Vagina (tissue), 2 donors: ENCODE measurements around the gene EAF1. TPM values are rescaled to one million over a fixed set of nuclear protein-coding genes. Genes with fewer than 3 reads are reported as not detected.

ENCODE experiments used
- DNase-seq, 2 donors: peaks; one replicate each; pipeline ENCODE4 v3.0.0-alpha.2; 2017; ENCODE audit errors: extremely low spot score in 2 of 2
- H3K27ac ChIP-seq: fragments of 200-600 bp; sonication (generic); one replicate; pipeline ENCODE4 v1.5.1; 2019
- H3K27me3 ChIP-seq: fragments of 200-600 bp; sonication (generic); one replicate; pipeline ENCODE4 v1.5.1; 2019
- H3K36me3 ChIP-seq, 2 donors: fragments of 200-600 bp; sonication (generic); one replicate each; pipeline ENCODE4 v1.5.1; 2017 to 2019
- H3K4me1 ChIP-seq: fragments of 200-600 bp; sonication (generic); one replicate; pipeline ENCODE4 v1.5.1; 2019
- H3K4me3 ChIP-seq, 2 donors: fragments of 200-600 bp; sonication (generic); 1 replicate in 1 of 2; 2 replicates in 1 of 2; pipeline ENCODE4 v1.5.1; 2016 to 2019
- H3K9me3 ChIP-seq: fragments of 200-600 bp; sonication (generic); one replicate; pipeline ENCODE4 v1.5.1; 2019
- POLR2A ChIP-seq, 2 donors: fragments of 450-650 bp; IDR thresholded peaks; one replicate each; pipeline ENCODE4 v1.6.1; 2017; ENCODE audit warnings: antibody characterized with exemption in 2 of 2, mild to moderate bottlenecking in 2 of 2, moderate library complexity in 2 of 2
- POLR2AphosphoS5 ChIP-seq, 2 donors: sonication (generic); formaldehyde crosslinking; IDR thresholded peaks; one replicate each; pipeline ENCODE4 v1.9.0; 2017; ENCODE audit warnings: antibody characterized with exemption in 2 of 2, mild to moderate bottlenecking in 2 of 2, low read depth in 1 of 2; ENCODE audit not compliant: insufficient read depth in 1 of 2
- intact Hi-C: fragments of 100-400 bp; cut with DNase I; formaldehyde crosslinking; loops from one replicate; pipeline ENCODE4 v1.15.1; 2023
- total RNA-seq: library from RNA; depleted of rRNA; stranded (reverse); fragments of >200 nt; gene quantifications from one replicate; pipeline ENCODE4 v1.2.3, GENCODE V29; 2016
- TF ChIP-seq, protein P1 (sequence below), 3 experiments: fragments of 450-650 bp in 2 of 3; fragments of 200-600 bp in 1 of 3; sonication (generic) in 1 of 3; IDR thresholded peaks; one replicate each; pipeline ENCODE4 v1.5.1; 2017 to 2019; ENCODE audit warnings: antibody characterized with exemption in 3 of 3, mild to moderate bottlenecking in 2 of 3, moderate library complexity in 2 of 3

Gene EAF1
- total RNA-seq, 1 donor from 2014 or later: 15.7 TPM

GRCh38 chr3:15460891-15461531 lies 33.6 kb downstream of the EAF1 start:
- intact Hi-C loops: no loop called here
- no peaks in the 10 kb centered on the region for H3K36me3 ChIP-seq
- no peak overlapping the region for H3K27ac ChIP-seq
- no peaks in the 10 kb centered on the region for H3K9me3 ChIP-seq
- no peaks in the 10 kb centered on the region for H3K27me3 ChIP-seq
- H3K4me1 ChIP-seq: no peaks in the 10 kb centered on the region
- no peak for TF ChIP-seq POLR2AphosphoS5 (IDR thresholded peaks at IDR 0.05; ENCODE audit: insufficient read depth in 1 of 2, low read depth in 1 of 2)
- TF ChIP-seq, protein P1, sequence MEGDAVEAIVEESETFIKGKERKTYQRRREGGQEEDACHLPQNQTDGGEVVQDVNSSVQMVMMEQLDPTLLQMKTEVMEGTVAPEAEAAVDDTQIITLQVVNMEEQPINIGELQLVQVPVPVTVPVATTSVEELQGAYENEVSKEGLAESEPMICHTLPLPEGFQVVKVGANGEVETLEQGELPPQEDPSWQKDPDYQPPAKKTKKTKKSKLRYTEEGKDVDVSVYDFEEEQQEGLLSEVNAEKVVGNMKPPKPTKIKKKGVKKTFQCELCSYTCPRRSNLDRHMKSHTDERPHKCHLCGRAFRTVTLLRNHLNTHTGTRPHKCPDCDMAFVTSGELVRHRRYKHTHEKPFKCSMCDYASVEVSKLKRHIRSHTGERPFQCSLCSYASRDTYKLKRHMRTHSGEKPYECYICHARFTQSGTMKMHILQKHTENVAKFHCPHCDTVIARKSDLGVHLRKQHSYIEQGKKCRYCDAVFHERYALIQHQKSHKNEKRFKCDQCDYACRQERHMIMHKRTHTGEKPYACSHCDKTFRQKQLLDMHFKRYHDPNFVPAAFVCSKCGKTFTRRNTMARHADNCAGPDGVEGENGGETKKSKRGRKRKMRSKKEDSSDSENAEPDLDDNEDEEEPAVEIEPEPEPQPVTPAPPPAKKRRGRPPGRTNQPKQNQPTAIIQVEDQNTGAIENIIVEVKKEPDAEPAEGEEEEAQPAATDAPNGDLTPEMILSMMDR (IDR thresholded peaks at IDR 0.05): no peak
- no peak for TF ChIP-seq POLR2A (IDR thresholded peaks at IDR 0.05)
- H3K4me3 ChIP-seq: no peak overlapping the region
- no peak for DNase-seq

- no peaks in the 10 kb centered on the region for H3K9me3 ChIP-seq
- intact Hi-C loops: no loop called here
- H3K4me1 ChIP-seq: no peaks in the 10 kb centered on the region
- TF ChIP-seq POLR2A (IDR thresholded peaks at IDR 0.05) (no peak), POLR2AphosphoS5 (IDR thresholded peaks at IDR 0.05; ENCODE audit: insufficient read depth in 1 of 2, low read depth in 1 of 2) (no peak)
- TF ChIP-seq, protein P1 (IDR thresholded peaks at IDR 0.05): no peak
- no peak overlapping the region for H3K4me3 ChIP-seq
- no peaks in the 10 kb centered on the region for H3K36me3 ChIP-seq
- H3K27me3 ChIP-seq: no peaks in the 10 kb centered on the region
- no peak for DNase-seq
- no peak overlapping the region for H3K27ac ChIP-seq
These were observed 35.1 kb downstream of the EAF1 start for GRCh38 chr3:15462451-15462850.

DNA sequence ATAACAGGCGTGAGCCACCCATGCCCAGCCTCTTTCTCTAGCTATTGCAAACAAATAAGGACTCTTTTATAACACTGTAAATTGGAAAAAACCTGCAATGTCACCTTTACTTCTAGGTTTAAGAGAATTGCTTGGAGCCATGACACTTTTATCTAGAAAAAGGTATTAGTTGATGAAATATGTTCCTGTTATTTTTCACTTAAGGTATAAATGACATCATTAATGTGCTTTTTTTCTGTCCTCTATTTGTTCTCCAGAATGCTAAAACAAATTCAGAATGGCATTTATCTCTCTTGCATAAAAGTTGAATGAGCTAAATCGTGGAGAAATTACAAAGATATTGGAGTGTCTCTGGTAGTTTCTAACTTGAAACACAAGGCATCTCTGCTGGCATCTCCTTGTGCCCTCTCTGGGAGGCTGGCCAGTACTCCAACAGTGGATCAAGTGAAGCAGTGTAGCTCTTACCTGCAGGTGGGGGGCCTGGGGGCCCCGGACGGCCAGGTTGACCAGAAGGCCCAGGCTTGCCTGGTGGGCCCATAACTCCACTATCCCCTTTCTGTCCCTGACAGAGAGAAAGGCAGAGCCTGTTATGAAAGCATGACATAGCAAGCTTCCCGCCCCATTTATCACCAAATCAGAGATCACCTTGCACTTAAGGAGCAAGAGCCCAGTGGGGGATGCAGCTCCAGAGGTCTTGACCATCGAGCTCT lies 38.6 kb downstream of the EAF1 start:
- Histone ChIP-seq H3K9me3 (no peaks in the 10 kb centered on the region), H3K27ac (no peak overlapping the region), H3K27me3 (no peaks in the 10 kb centered on the region), H3K36me3 (no peaks in the 10 kb centered on the region), H3K4me1 (no peaks in the 10 kb centered on the region), H3K4me3 (no peak overlapping the region)
- intact Hi-C loops: no loop called here
- TF ChIP-seq POLR2A (IDR thresholded peaks at IDR 0.05): no peak
- TF ChIP-seq, protein P1 (IDR thresholded peaks at IDR 0.05): no peak
- no peak for TF ChIP-seq POLR2AphosphoS5 (IDR thresholded peaks at IDR 0.05; ENCODE audit: insufficient read depth in 1 of 2, low read depth in 1 of 2)
- DNase-seq: no peak

- Histone ChIP-seq H3K27ac (no peak overlapping the region), H3K9me3 (no peaks in the 10 kb centered on the region), H3K4me3 (no peak overlapping the region), H3K4me1 (no peaks in the 10 kb centered on the region), H3K36me3 (no peaks in the 10 kb centered on the region), H3K27me3 (no peaks in the 10 kb centered on the region)
- TF ChIP-seq, protein P1 (IDR thresholded peaks at IDR 0.05): no peak
- TF ChIP-seq POLR2A (IDR thresholded peaks at IDR 0.05) (no peak), POLR2AphosphoS5 (IDR thresholded peaks at IDR 0.05; ENCODE audit: insufficient read depth in 1 of 2, low read depth in 1 of 2) (no peak)
- intact Hi-C loops: no loop called here
- no peak for DNase-seq
These were observed 40.1 kb downstream of the EAF1 start for GRCh38 chr3:15467227-15468181.
